ENCODE results near the gene DIP2C.
"Not testable (repeated sequence)": the region's sequence is repeated elsewhere in the genome, so short reads cannot be mapped to it uniquely, and the experiment has no call there.

Gene DIP2C

DNA sequence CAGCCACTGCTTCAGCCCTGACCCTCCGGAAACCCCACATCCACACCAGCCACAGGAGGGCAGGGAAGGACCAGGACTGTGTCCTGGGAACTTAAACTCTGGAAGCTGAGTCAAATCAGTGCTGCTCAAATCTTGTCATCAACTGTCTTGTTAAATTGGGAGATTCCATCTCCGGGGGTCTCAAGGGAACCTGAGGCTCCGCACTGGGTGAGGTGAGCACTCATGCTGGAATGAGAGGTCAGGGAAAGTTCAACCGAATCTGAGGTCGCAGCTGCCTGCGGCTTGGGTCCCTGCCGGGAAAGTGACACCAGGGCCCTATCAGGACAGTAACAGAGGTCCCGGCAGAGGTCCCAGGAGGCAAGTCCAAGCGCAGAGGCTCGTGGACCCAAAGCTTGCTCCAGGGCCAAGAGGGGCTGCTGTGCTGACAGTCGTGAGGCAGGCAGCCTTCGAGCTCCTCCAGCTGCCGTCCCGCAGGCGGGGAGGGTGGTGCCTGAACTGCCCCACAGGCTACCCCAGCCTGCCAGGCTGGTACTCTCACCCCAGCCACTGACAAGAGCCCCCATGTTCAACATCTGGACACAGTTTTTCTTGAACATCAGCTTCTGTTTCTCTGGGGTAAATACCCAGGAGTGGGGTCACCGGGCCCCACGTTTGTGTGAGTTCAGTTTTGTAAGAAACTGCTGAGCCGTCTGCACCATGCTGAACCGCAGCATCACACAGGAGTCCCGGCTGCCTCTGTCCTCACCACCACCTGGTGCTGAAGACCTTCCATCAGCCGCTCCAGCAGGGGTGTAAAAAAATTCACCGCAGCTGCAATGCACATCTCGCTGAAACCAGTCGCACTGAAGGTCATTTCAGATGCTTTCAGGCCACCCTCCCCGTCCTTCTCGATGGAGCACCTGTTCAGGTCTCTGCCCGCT is 101.0 kb downstream of the DIP2C start:
- H3K4me3 Mint-ChIP-seq = no peak overlapping the region
- H3K4me1 Mint-ChIP-seq = no peaks in the 10 kb centered on the region
- no peaks in the 10 kb centered on the region for H3K9me3 Mint-ChIP-seq
- H3K27ac Mint-ChIP-seq = no peak overlapping the region
- peaks cover 4% of the 10 kb centered on the region for H3K27me3 Mint-ChIP-seq
- H3K36me3 Mint-ChIP-seq = no peaks in the 10 kb centered on the region

DNA sequence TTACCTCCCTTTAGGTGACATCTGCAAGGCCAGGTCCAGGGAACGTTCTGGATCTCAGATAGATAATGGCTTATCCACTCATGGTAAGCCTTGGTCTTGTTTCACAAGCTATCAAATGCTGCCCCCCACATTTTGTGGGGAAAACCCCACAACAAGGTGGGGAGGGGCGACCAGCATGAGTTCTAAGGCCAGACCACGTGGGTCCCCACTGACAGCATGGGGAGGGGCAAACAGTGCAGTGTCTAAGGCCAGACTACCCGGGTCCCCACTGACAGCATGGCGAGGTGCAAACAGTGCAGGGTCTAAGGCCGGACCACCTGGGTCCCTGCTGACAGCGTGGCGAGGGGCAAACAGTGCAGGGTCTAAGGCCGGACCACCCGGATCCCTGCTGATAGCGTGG is 102.8 kb downstream of the DIP2C start:
- peaks cover 4% of the 10 kb centered on the region for H3K27me3 Mint-ChIP-seq
- no peaks in the 10 kb centered on the region for H3K4me1 Mint-ChIP-seq
- H3K9me3 Mint-ChIP-seq = no peaks in the 10 kb centered on the region
- no peak overlapping the region for H3K27ac Mint-ChIP-seq
- no peak overlapping the region for H3K4me3 Mint-ChIP-seq
- H3K36me3 Mint-ChIP-seq = no peaks in the 10 kb centered on the region

DNA sequence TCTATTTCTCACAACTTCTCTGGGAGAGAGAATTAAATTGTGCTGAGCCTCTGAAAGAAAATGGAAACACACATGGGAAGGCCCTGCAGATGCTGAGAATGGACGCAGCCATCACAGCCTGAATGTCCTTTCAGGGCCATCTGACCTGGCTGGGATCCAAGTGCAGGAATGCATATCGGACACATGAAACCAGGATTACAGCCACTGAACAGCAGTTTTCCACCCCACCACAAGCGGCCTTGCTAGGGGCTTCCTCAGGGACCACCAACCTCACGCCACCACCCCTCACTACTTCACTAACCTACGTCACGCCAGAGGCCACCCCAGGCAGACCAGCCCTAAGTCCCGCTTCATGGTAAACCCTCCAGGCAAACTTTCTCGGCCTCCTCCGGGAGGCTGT is 103.3 kb downstream of the DIP2C start:
- H3K36me3 Mint-ChIP-seq = no peaks in the 10 kb centered on the region
- no peak overlapping the region for H3K4me3 Mint-ChIP-seq
- H3K27ac Mint-ChIP-seq = no peak overlapping the region
- no peaks in the 10 kb centered on the region for H3K9me3 Mint-ChIP-seq
- H3K27me3 Mint-ChIP-seq = peaks cover 4% of the 10 kb centered on the region
- no peaks in the 10 kb centered on the region for H3K4me1 Mint-ChIP-seq

DNA sequence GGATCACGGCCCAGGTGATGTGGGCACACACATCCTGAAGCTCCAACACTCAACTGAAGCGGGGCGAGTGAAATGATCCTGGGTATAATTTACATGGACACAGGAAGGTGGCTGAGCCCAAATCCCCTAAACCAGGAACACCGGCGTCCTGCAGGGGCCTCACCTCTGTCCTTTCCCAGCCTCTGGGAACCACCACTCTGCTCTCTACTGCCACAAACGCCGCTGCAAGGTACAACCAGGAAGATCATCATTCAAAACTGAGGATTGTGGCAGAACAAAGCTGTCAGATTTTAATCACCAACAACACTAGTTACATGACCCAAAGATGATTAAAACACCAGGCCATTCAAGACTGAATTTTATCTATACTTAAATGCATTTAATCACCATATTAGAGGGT is 104.0 kb downstream of the DIP2C start:
- H3K27ac Mint-ChIP-seq = no peak overlapping the region

DNA sequence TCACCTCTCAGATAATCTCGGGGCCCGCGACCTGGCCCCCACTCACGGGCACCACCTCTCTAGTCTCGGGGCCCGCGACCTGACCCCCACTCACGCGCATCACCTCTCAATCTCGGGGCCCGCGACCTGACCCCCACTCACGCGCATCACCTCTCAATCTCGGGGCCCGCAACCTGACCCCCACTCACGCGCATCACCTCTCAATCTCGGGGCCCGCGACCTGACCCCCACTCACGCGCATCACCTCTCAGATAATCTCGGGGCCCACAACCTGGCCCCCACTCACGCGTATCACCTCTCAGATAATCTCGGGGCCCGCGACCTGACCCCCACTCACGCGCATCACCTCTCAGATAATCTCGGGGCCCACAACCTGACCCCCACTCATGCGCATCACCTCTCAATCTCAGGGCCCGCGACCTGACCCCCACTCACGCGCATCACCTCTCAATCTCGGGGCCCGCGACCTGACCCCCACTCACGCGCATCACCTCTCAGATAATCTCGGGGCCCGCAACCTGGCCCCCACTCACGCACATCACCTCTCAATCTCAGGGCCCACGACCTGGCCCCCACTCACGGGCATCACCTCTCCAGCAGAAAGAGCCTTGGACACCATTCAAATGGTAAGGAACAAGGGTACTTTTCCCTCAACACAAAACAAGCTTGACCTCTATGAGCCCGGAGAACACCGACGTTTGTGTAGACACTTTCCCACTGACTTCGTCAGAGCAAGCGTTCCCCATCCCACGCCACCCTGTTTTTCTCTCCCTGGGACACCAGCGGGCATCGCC is 104.8 kb downstream of the DIP2C start:
- H3K27me3 Mint-ChIP-seq, H3K9me3 Mint-ChIP-seq, H3K36me3 Mint-ChIP-seq, H3K4me3 Mint-ChIP-seq, H3K27ac Mint-ChIP-seq, H3K4me1 Mint-ChIP-seq: not testable (repeated sequence)

More for the DNA sequence above, 104.0 kb downstream of the DIP2C start:
- Mint-ChIP-seq H3K27me3 (peaks cover 4% of the 10 kb centered on the region), H3K9me3 (no peaks in the 10 kb centered on the region), H3K4me3 (no peak overlapping the region), H3K4me1 (no peaks in the 10 kb centered on the region), H3K36me3 (no peaks in the 10 kb centered on the region)

DNA sequence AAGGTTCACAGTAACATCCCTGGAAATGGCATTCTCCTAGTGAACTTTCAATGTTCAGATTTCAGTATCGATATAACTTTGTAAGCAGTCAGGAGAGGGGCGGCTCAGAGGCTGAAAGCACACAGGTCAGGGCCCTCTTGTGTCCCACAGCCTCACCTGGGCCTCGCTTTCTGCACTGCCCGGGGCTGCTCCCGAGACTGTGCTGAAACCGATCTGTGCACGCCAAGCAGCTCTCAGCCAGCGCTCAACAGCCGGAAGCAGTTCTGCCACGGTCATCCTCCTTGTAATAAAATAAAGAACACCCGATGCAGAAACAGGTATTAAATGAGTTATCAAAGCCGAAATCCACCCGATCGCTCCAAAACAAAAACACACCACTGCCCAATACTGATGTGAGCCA is 106.0 kb downstream of the DIP2C start:
- H3K9me3 Mint-ChIP-seq = no peaks in the 10 kb centered on the region
- no peaks in the 10 kb centered on the region for H3K4me1 Mint-ChIP-seq
- H3K27ac Mint-ChIP-seq = no peak overlapping the region
- no peaks in the 10 kb centered on the region for H3K36me3 Mint-ChIP-seq
- H3K27me3 Mint-ChIP-seq = peaks cover 1% of the 10 kb centered on the region
- H3K4me3 Mint-ChIP-seq = no peak overlapping the region

DNA sequence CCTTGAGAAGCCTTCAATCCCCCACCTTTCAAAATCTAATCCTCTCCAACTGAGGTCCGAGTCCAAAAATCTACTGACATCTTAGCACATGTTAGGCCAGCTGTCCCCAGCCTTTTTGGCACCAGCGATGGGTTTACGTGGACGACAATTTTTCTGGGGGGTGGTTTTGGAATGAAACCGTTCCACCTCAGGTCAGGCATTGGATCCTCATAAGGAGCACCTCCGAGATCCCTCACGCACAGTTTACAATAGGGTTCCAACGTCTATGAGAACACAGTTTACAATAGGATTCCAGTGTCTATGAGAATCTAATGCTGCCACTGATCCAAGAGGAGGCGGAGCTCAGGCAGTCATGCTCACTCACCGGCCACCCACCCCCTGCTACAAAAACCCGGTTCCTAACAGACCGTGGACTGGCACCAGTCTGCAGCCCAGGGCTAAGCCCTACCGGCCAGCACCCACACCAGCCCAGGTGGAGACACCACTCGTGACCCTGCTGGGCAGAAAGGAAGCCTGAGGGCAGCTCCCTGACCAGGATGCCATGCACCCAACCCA is 107.6 kb downstream of the DIP2C start:
- Mint-ChIP-seq H3K27me3 (peaks cover 1% of the 10 kb centered on the region), H3K9me3 (no peaks in the 10 kb centered on the region), H3K4me1 (no peaks in the 10 kb centered on the region), H3K4me3 (no peak overlapping the region), H3K27ac (no peak overlapping the region), H3K36me3 (no peaks in the 10 kb centered on the region)

DNA sequence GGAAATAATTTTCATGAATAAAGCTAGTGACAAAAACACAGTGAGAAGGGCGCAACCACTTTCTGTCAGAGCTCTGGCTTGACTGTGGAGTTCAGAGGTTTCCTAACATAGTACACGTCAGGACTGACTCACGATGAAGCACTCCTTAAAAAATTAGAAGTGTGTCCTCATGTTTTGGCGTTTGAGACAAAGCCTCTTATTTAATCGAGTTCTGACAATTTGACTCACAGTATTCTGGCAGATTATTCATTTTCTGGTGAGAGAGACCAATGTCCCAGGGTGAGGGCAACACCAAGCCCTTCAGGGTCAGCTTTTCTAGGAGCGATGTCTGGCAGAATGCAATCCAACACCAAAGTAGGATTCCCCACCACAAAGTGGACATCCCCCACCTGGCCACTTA is 108.7 kb downstream of the DIP2C start:
- no peaks in the 10 kb centered on the region for H3K36me3 Mint-ChIP-seq
- no peak overlapping the region for H3K4me3 Mint-ChIP-seq
- no peaks in the 10 kb centered on the region for H3K4me1 Mint-ChIP-seq
- no peaks in the 10 kb centered on the region for H3K9me3 Mint-ChIP-seq
- H3K27me3 Mint-ChIP-seq = peaks cover 1% of the 10 kb centered on the region
- no peak overlapping the region for H3K27ac Mint-ChIP-seq

DNA sequence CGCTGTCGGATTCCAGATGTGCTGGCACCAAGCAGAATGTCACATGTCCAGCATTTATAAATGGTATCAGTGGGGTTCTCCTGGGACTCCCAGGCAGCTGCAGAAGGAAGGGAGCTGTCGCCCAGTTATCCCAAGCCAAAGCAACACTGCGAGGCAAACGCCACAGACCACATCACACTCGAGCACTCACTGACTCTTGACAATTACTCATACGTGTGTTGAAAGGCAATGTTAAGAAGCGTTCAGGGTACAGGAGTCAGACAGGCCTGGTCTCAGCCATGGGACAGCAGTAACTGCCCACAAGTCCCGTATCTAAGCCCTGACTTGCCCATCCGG is 113.4 kb downstream of the DIP2C start:
- H3K27me3 Mint-ChIP-seq = peaks cover 8% of the 10 kb centered on the region
- no peak overlapping the region for H3K4me3 Mint-ChIP-seq
- H3K27ac Mint-ChIP-seq = no peak overlapping the region
- no peaks in the 10 kb centered on the region for H3K36me3 Mint-ChIP-seq
- no peaks in the 10 kb centered on the region for H3K4me1 Mint-ChIP-seq
- no peaks in the 10 kb centered on the region for H3K9me3 Mint-ChIP-seq

DNA sequence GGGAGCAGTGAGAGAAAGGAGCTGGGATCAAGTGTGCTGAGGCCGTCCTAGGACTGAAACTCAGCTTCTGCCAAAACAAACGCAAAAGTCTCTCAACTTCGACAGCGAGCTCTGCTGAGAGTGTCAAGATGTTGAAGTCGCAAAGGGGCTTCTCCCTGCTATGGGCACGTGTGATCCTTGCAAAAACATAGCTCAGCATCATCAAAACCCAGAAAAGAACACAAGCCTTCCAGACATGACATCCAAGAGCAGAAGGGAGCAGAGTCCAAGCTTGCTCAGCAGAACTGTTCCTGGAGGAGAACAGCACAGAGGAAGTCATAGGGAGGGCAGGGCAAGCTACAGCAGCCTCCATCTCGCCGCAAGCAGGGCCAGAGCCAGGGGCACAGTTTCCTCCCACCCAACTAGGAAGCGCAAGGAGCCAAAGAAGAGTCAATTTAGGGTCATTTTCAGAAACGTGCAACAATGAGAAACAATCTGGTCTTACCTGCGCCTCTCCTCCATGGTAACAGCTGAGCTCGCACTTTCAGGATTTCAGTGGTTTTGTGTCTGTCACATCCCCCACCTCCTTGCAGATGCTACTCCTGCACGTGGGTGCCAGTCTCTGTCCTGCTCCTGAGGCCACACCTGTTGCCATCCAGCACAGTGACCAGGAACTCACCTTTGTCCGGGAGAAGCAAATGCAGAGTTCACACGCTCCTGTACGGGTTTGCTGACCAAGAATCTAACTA is 113.9 kb downstream of the DIP2C start:
- Mint-ChIP-seq H3K36me3 (no peaks in the 10 kb centered on the region), H3K4me3 (no peak overlapping the region), H3K9me3 (no peaks in the 10 kb centered on the region), H3K4me1 (no peaks in the 10 kb centered on the region), H3K27ac (no peak overlapping the region), H3K27me3 (peaks cover 8% of the 10 kb centered on the region)

DNA sequence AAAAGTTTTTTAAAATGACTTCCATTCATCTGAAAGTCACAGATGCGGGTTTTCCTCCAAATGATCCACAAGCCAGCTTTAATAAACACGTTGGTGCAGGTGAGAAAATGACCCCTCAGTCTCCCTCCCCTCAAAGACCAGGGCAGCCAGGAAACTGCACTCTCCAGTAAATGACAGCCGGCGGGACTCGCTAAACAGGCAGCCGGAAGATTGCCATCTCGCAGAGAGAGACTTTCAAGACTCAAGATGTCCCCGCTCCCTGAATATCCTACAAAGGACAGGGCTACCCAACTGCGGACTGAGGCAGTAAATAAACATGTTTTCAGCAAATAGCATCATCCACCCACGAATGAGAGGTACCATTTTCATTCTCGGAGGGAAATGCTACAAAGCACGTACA is 116.8 kb downstream of the DIP2C start:
- H3K27ac Mint-ChIP-seq = no peak overlapping the region
- H3K4me3 Mint-ChIP-seq = no peak overlapping the region
- no peaks in the 10 kb centered on the region for H3K9me3 Mint-ChIP-seq
- peaks cover 15% of the 10 kb centered on the region for H3K27me3 Mint-ChIP-seq
- H3K36me3 Mint-ChIP-seq = peaks cover 2% of the 10 kb centered on the region
- no peaks in the 10 kb centered on the region for H3K4me1 Mint-ChIP-seq

DNA sequence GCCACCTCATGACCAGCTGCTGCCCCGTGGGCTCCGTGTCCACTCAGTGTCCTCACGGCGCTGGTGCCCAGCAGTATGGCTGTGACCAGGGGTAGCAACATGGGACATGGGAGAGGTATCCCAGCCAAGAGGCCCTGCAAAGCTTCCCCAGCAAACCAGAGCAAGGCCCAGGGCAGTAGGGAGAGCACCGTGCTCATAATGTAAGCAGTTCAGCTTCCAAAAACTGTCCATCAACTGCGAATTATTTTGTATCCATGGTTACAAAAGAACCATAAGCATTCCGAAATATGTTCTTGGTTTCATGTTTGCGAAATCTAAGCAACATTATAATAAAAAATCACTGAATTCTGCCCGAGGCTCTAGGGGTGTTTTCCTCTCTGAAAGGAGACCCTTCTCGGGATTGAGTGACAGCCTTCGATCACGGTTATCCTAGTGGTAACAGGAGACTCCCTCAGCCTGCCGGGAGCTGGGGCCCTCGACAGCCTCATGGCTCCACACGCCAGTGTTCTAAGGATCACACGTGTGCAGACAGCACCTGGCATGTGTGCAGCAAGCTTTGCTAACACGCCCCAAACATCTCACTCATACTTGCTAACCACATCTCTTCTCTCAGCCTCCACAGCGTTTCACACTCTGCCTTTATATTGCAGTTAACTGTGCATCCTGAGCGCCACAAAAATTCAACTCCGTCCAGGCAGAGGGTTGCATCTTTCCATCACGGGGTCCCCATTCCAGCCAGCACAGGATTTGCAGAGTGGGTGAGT is 117.6 kb downstream of the DIP2C start:
- H3K4me1 Mint-ChIP-seq = no peaks in the 10 kb centered on the region
- no peaks in the 10 kb centered on the region for H3K9me3 Mint-ChIP-seq
- peaks cover 15% of the 10 kb centered on the region for H3K27me3 Mint-ChIP-seq
- H3K4me3 Mint-ChIP-seq = no peak overlapping the region
- peaks cover 2% of the 10 kb centered on the region for H3K36me3 Mint-ChIP-seq
- H3K27ac Mint-ChIP-seq = no peak overlapping the region

DNA sequence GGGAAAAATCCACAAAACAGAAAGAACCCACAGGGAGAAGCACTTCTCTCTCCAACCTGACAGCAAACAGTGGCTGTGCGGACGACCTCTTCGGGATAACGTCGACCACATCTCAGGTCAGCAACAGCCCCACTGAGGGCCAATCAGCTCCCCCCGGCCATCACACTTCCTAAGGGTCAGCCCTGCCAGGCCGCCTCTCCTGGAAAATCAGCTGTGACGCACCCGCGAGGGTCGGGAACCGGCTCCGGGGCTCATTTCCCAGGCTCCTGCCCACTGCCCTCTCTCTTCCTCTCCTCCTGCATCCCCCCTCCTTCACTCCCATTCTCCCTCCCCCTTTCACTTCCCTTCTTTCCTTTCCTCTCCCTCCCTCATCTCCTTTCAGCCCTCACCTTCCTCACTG is 118.3 kb downstream of the DIP2C start:
- H3K36me3 Mint-ChIP-seq = peaks cover 2% of the 10 kb centered on the region
- H3K4me1 Mint-ChIP-seq = no peaks in the 10 kb centered on the region
- no peak overlapping the region for H3K27ac Mint-ChIP-seq
- H3K9me3 Mint-ChIP-seq = no peaks in the 10 kb centered on the region
- no peak overlapping the region for H3K4me3 Mint-ChIP-seq
- H3K27me3 Mint-ChIP-seq = peaks cover 16% of the 10 kb centered on the region

DNA sequence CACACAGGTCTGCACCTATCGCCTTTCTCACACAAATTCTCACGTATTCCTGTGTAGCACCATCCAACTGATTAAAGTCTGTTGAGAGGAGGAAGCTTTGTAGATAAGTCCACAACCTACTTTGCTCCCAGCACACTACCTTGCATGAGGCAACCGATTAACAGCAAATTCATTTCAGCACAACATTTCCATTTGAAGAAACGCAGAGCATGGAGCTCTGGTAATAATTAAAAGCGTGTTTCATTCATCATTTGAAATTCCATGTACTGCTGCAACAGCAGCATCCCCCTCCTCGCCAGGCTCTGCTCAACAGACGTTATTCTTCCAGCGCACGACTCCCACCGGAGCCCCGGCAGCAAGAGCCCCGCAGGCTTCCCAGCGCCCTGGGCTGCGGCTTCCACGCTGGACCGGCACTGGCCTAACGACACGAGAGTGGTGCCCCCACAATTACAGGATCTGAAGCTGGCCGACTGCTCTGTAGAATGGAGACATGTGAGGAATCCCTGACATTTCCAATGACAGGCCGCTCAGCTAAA is 118.8 kb downstream of the DIP2C start:
- Mint-ChIP-seq H3K4me3 (no peak overlapping the region), H3K36me3 (peaks cover 2% of the 10 kb centered on the region), H3K27me3 (peaks cover 18% of the 10 kb centered on the region), H3K4me1 (no peaks in the 10 kb centered on the region), H3K27ac (no peak overlapping the region), H3K9me3 (no peaks in the 10 kb centered on the region)

Measured in activated naive CD4-positive, alpha-beta T cell treated with anti-CD3 and anti-CD28 coated beads, Interleukin-2, amount 50 U/mL, for 24 hours (primary cell).